Inferior parietal cortex (tissue), 1 donor: ENCODE results near the gene AFG1L.
"Not testable (repeated sequence)": the region's sequence is repeated elsewhere in the genome, so short reads cannot be mapped to it uniquely, and the experiment has no call there.

Experiments
- DNase-seq: peaks from one replicate; pipeline ENCODE4 v3.0.0-alpha.2; 2016; ENCODE audit errors: extremely low spot score

AFG1L gene

DNA sequence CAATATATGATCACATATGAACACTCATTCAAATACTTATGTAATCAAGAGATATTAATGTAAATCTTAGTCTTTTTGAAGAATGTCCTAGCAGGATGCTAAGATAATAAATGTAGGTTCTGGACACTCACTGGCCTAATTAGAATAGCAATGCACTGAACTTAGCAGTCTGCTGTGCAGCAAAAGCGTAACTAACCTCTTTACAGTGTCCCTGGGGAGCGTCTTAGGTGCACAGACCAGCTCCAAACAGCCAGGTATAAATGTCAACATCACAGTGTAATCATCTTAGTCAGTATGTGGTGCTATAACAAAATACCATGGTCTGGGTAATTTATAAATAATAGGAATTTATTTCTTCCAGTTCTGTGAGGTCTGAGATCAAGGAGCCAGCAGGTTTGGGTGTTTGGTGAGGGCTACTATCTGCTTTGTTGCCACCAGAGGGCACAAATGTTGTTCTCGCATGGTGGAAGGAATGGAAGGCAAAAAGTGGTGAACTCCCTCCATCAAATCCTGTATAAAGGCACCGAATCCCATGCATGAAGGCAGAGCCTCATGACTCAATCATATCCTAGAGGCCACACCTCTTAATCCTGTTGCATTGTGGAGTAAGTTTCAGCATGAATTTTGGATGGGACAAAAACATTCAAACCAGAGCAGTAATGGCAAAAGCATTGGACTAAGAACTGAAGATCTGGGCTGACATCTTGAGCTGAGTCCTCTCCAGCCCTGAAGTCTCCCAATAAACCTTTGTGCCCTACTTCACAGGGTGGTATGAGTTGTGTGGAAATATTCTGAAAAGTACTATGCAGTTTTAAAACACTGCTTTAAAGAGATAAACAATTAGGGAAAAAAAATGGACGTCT is 224.1 kb downstream of the AFG1L start:
- DNase-seq, result no peak

DNA sequence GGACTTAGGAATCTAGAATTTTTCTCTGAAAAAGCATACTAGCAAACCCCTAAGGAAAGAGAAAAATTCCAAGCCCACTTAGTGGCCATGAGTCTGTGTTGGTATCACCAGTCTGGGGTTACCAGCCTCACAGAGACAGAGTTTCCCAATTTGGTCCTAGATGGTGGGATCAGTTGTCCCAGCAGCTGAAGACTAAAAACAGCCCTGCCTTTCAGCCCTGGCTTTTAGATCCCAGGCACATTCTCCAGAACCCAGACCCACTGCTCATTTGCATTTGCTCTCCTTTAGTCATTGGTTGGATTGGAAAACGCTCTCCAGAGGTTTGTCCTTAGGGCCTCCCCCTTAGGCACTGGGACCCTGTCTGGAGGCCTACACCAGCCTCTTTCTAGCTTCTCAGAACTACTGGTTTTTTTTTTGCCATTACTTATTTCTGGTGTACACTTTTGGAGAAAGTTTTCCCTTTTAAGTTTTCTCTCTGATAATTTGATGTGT is 226.8 kb downstream of the AFG1L start:
- no peak for DNase-seq

DNA sequence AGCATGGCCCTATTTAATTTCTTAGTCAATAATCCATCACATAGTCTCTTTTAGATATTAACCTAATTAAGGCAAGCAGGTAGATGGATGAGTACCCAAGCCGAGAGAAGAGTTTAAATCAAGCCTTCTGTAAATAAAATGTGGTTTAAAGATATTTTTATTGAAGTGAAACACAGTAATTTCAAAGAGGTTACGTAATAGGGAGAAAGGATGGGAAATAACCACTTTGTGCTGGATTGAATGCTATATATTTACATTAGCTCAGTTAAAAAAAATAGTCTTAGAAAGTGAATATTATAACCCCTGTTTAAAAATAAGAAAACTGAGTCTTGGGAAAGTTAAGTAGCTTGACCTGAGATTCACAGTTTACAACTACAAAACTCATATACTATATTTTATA is 228.8 kb downstream of the AFG1L start:
- no peak for DNase-seq

DNA sequence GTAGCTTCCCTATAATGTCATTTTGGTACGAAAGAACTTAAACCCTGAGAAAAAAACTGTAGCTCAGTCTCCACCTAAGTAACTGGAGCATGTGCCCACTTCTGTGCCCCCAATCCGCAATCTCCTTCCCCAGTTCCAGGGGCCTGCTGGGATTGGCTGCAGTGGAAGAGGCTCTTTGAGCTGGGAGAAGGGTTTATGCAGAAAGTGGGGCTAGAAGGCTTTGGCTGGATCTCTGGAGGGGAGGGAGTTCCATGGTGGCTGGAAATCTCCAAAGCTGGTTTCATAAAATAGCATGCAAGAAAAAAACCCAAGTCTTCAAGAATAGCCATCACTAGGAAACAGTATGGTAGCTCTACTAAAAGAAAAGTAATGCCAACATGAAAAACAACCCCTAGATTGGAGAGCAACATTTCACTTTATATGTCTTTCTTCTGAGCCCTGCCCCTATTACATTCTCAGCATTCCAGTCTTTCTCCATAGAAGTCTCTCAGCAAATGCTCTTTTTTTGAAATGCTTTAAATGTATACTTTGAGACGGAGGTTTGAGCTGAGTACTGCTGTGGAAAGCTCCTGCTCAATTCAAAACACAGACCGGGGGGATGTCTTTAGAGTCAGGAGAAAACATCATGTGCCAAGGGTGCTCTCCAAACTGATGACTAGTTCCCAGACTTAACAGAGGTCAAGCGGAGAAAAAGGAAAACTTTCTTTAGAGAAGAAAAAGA is 229.8 kb downstream of the AFG1L start:
- no peak for DNase-seq

DNA sequence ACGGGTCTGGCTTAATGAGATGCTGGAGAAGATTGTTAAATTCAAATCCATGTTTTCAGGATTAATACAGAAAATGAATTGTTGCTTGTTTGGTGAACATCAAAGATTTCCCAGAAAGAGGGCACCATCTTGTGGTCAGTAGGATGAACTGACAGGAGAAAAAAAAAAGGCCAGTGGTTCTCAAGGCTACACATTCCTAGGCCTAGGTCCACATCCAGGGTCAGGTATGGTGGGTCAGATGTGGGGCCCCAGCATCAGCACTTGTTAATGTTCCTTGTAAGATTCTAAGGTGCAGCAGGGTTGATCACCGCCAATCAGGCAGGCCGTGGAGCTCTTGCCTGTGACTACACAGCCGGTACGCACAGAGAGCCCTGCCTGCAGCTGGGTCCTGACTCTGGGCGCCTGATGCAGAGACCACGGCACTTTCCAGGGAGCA is 231.9 kb downstream of the AFG1L start:
- peak; percentile 72 for DNase-seq

DNA sequence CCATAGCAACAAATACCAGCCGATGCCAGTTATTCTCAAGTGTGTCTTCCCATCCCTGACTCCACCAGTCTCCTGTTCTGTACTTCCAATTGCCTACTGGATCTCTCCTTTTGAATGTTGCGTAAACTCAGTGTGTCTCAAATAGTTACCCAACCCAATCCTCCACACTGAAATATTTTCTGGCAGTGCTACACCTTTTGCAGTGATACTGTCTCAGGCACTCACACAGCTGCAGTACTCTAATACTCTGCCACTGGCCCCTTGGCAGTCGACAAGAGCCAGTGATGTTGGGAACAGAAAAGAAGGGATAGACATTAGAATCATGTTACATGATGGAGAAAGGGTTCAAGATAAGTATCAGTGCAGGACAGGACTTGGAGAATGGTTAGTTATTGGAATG is 234.0 kb downstream of the AFG1L start:
- DNase-seq, result no peak

DNA sequence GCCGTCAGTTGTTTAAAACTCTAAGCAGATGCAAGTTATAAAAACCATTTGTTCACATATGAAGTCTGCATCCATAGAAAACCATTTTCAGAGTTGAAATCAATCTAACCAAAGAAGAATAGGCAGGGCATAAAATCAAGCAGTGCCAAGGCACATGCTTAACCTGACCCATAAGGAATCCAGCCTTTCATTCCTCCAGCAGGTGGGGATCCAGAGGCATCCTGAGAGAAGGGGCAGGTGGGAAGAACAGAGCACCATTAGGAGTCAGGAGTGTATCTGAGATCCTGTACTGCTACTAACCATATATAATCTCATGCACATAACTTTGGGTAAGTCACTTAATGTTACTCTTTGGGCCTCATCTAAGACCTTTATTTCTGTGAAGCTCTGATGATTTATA is 236.5 kb downstream of the AFG1L start:
- no peak for DNase-seq

DNA sequence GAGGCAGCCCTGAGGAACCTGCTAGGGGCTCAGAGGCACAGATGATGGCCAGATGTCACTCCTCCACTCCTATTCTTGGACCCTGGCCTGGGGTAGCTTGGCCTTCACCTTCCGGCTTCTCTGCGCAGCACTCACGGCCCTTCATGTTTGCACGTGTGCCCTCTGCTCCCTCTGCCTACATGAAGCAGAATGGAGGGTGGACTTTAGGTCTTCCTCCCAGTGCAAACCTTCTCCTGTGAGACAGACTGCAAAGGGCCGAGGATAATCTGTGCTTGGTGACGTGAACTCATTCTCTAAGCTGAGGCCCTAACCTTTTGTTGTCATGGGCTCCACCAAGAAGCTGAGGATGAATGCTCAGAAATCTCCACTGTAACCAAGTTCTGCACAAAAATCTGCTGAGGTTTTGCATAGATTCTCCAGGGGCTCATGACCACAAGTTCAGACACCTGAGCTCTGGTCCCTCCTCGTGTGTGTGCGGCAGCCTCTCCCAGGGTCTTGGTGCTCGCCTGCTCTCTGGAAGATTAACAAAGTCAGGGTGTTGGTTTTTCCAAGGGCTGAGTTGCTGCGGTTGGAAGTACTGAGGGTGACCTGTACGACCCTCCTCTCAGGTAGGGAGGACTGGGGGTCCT is 240.4 kb downstream of the AFG1L start:
- DNase-seq, result no peak

DNA sequence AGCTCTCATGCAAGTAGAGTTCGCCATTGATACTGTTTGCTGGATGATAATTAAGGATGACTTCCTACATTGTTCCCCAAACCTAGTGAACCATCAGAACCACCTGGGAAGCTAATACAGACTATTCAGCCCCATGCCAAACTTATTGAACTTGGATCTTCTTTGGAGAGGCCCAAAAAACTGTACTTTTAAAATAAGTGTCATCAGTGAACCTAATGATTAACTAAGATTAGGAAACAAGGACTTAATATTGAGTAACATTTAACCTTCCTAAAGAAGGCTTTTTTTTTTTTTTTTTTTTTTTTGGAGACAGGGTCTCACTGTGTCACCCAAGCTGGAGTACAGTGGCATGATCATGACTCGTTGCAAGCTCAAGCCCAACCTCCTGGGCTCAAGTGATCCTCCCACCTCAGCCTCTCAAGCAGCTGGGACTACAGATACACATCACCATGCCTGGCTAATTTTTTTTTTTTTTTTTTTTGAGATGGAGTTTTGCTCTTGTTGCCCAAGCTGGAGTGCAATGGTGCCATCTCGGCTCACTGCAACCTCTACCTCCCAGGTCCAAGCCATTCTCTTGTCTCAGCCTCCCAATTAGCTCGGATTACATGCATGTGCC is 241.2 kb downstream of the AFG1L start:
- DNase-seq, result not testable (repeated sequence)

DNA sequence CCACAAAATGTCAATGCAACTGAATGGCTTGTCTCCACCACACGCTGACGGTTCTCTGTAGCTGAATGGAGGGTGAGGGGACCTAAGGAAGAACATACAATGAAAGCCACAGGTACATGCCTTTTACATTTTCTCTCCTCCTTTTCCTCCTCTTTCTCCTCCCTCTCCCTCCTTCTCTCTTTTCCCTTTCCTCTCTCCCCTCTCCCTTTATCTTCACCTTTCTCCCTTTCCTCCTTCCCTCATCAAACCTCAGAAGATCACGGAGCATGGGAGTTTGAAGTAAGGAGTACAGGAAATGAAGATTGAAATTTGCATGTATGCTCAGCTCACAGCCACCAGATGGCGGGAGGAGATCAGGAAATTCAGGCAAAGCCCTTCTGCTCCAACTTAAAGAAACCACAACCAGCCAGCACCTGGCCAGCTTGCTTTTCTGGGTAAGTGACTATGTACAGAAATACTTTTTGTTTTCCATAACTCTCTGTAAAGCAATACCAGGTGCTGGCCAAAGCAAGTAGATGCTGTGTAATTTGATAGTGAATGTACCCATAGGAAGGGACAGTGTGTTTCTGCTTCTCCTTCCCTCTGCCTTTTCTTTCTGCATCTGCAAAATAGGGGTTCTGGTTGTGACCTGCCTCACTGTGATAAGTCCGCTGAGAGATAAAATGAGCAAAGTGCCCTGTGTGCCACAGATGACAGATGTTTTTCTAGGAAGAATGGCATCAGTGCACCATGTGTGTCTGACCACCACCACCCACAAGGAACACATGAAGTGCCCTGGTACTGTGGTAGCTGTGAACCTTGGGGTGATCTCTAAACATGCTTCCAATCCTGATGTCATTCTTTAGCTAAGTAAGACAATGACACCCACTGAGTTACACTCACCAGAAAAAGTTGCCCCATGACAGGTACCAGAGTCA is 247.2 kb downstream of the AFG1L start:
- DNase-seq, result peak; percentile 87

DNA sequence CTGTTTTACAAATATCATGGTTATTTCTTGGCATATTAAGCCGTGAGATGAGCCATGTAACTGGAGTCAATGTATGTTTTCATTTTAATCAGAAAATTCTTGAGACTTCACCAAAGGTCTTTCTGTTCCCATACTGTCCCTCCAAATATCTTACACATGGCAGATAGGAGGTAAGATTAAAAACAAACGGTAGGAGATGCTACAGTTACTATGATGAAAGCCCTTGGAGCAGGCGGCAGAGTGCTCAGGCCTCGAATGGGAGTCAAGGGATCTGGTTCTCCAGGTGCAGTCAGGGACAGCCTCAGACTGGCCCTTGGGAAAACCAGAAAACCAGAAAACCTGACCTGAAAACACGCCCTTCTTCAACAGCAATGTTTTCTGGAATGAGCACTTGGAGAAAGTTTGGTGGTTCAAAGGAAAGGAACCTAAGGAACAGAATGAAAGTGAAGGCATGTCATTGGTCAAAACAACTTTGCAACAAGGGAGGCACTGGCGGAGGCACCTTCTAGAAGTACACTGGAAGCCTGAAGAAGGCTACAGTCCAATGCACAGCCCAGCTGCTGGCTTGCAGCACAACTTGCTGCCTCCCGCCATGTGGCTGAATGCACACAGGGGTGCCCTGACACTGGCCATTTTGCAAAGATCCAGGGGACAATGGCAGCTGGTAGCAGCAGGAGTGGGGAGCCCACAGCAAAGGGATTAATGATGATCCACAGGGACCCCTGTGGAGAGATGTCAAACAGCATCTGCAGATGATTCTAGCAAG is 248.5 kb downstream of the AFG1L start:
- DNase-seq, result no peak

DNA sequence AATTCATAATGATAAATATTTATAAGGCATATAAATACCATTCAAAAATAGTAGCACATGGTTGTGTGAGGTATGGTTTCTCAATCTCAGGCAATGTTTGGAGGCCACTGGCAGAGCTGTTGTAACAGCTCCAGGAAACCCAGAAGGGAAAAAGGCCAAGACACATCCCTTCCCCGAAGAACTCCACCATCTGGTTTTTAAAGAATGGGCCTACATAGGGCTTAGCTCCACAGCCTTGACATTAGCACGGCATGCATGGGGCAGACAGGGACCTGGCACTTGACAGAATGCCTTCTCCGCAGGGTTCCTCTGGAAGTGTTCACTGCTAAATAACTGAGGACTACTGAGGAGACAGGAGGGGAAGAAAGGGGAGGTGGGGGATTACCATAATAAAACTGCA is 249.8 kb downstream of the AFG1L start:
- DNase-seq, result no peak

DNA sequence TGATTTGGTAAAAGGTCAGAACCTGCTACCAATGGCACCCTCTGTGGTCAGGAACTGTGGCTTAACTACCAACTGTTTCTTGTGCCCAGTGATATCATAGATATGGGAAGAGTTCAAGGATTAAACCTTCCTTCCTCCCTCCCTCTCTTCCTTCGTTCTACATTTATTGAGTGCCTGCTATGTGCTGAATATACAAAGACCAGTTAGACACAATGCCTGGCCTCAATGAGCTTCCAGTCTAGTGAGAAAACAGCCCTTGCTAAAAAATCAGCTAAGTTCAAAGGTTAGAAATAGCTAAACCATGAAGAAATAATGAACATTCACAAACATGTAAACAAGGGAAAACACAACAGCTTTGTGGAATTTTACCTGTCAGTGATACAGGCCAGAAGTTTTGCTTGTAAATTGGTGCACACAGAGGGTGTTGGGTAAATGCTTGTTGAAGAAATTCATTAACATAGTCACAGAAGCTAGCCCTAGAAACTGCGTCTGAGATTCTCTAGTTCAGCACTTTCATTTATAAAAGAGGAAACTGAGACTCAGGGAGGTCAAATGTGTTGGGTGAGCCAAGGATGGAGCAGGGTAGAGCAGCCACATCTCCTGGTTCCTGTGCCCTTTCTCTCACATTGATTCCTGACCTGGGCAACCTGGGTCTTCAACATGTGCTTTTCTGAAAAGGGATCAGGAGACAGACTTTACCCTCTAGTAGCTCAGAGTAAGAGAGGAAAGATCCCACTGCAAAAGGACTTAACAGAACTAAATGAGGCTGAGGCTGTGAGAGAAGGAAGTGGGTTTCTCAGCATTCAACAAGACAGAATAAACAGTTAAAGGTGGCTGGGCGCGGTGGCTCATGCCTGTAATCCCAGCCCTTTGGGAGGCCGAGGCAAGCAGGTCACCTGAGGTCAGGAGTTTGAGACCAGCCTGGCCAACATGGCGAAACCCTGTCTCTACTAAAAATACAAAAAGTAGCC is 251.5 kb downstream of the AFG1L start:
- DNase-seq, result no peak

DNA sequence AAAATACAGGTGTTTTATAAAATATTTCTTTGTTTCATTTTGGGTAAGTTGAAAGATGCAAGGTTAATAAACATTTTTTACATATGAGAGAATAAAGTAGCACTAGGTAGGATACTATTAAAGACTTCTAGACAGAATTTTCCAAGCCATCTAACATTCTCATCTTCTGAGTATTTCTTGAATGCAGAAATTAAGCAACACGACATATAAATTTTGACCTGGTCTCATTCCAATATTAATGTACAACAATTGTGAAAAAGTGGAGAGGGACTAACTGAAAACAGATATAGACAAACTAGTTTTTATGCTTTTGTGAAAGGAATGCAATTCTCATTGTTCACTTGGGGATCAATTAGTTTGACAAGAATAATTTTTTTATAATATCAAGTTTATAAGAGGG is 254.4 kb downstream of the AFG1L start:
- DNase-seq, result no peak

DNA sequence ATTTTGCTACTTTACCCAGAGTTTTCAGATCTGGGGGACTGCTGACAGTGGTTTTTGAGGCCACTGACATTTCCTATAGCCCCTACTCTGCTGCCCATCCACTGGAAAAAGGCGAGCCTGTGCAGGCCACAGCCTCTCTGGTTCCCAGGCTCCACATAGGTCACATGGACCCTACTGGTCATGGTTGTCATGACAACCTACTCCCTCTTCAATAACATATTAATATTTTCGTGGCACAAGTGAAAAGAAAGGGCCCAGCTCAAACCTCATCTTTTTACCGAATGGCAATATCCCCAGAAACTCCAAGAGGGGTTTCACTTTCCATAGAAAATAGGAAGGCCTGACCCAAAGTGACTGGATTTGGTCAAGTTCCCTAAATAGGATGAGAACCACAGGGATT is 254.9 kb downstream of the AFG1L start:
- DNase-seq, result no peak

DNA sequence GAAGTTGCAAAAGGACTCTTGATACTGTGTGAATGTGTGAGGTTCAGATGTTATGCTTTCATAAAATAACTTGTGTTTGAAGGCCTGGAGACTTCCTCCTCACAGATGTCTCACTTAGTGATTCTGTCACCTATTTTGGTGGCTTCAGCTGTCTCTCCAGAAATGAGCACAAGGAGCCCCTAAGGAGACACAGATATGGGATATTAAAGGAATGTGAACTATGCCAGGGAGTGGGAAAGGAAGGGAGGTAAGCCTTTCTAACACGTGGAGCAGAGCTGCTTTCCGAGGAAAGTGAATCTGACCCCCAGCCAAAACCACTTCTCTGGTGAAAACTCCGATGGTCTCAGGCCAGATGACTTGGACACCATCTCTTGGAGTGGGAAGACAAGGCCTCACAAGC is 255.4 kb downstream of the AFG1L start:
- DNase-seq, result no peak

DNA sequence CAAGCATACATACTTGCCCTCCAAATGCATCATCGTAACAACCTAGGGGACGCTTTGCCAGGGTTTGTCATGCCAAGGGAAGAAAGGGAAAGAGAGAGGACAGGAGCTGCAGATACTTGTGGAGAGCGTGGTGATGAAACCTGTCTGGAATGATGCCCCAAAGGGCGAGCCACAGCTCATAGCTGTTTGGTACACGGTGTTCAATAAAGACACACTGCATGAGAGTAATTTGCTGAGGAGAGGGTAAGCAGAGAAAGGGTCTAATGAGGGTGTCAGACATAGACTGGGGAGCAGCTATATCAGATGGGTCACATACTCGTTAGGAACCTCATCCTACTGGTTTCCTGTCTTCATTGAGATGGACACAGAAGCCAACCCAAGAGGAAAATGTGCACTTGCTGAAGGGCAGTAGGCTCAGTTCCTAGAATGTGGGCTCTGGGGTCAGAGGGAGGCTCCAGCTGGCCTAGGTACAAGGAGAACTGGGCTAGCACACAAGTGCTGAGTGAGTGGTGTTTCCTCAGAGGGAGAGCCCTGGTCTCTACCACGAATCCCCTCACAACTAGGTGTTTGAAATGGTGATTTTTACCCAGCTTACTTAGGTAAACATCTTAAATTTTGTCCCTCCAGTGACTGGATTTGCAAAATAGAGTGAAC is 260.7 kb downstream of the AFG1L start:
- no peak for DNase-seq

DNA sequence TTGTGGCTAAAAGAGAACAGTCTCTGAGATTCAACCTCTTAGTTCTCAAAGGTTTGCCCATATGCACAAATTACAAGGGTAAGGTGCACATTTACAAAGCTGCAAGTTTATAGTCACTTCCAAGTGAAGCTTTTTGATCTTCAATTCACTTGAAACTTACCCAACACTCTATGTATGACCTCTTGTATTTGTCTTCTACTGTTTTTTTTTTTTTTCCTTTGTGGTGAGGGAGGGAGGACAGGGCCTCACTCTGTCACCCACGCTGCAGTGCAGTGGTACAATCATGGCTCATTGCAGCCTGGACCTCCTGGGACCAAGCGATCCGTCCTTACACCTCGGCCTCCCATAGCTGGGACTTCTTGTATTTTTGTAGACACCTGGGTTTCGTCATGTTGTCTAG is 261.4 kb downstream of the AFG1L start:
- no peak for DNase-seq
